Astrocyte of the spinal cord (primary cell): ENCODE results near the gene SLC9A2.

Source experiments
- DNase-seq: peaks from one replicate; pipeline ENCODE4 v3.0.0; 2011; ENCODE audit warnings: low read depth, low spot score
- H3K4me3 ChIP-seq: 2 replicates; pipeline ENCODE4 v1.5.1; 2011; ENCODE audit warnings: low read depth, mild to moderate bottlenecking, low read length, moderate library complexity
- in situ Hi-C: cut with HindIII; loops from 2 replicates; pipeline ENCODE4 v1.10.0; 2017; ENCODE audit warnings: low sequenced_read_pairs
- TF ChIP-seq, protein P1 (sequence below): IDR thresholded peaks from 2 replicates; pipeline ENCODE4 v1.5.1; 2012; ENCODE audit warnings: low read depth, mild to moderate bottlenecking, low read length, inconsistent platforms

SLC9A2 gene

DNA sequence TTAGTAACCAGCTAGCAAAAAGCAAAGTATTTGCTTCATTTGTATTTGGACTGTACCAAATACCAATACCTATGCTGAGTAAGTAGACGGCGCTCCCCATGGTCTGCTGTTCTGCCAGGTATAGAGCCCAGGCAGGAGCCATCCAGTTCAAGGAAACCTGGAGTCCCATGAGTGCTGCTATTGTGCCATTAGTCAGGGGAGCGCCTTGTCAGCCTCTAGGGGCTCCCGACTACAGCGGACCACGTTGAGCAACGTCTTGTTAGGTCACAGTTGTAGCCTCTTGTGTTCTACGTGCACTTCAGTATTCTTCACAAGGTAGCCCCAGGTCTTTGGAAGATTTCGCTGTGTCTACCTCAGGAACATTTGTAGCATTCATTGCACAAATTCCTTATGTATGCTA lies 21.6 kb upstream of the SLC9A2 start:
- in situ Hi-C loops, result no loop called here
- no peak for DNase-seq
- TF ChIP-seq, protein P1, sequence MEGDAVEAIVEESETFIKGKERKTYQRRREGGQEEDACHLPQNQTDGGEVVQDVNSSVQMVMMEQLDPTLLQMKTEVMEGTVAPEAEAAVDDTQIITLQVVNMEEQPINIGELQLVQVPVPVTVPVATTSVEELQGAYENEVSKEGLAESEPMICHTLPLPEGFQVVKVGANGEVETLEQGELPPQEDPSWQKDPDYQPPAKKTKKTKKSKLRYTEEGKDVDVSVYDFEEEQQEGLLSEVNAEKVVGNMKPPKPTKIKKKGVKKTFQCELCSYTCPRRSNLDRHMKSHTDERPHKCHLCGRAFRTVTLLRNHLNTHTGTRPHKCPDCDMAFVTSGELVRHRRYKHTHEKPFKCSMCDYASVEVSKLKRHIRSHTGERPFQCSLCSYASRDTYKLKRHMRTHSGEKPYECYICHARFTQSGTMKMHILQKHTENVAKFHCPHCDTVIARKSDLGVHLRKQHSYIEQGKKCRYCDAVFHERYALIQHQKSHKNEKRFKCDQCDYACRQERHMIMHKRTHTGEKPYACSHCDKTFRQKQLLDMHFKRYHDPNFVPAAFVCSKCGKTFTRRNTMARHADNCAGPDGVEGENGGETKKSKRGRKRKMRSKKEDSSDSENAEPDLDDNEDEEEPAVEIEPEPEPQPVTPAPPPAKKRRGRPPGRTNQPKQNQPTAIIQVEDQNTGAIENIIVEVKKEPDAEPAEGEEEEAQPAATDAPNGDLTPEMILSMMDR, result no peak
- no peak overlapping the region for H3K4me3 ChIP-seq

DNA sequence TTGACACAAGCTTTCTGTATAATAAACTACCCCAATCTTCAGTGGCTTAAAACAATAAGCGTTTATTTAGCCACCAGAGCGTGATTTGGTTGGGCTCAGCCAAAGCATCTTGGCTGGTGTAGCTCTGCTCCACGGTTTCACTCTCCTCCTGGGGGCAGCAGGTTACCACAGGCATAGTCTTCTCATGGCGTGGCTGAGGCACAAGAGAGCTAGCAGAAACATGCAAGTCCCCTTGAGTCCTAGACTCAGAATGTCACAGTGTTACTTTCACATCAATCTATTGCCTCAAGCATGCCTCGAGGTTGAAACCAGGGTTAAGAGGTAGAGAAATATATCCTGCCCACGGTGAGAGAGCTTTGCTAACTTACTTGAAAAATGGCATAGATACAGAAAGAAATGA lies 19.9 kb upstream of the SLC9A2 start:
- no peak for DNase-seq
- H3K4me3 ChIP-seq, result no peak overlapping the region
- in situ Hi-C loops, result no loop called here
- TF ChIP-seq, protein P1, result no peak

DNA sequence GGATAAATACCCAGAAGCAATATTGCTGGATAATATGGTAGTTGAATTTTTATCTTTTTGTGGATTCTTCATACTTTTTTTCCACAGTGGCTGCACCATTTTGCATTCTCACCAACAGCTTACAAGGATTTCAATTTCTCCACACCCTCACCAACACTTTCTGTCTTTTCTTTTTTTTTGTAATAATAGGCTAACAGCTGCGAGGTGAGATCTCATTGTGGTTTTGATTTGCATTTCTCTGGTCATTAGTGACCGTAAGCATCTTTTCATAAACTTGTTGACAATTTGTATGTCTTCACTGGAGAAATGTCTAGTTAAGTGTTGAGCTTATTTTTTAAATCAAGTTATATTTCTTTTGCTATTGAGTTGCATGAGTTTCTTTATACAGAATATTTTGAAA lies 17.6 kb upstream of the SLC9A2 start:
- in situ Hi-C loops, result no loop called here

DNA sequence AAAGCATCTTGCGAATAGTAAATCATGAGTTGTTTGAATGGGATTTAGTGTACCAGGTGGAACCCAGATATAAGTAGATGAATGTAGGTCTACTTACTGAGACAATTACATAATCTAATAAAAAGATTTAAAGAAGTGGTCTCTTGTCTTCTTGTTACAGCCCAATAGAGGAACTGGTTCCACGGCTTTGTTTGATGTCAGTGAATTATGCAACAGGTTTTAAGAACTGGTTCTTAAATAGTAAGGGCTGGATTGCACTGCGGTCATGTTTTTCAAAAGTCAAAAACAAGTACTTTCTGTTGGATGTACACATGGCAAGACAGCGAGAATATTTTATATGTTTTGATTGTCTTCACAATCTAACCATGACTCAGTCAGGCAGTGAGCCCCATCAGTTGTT lies 15.4 kb upstream of the SLC9A2 start:
- no peak for DNase-seq
- no peak overlapping the region for H3K4me3 ChIP-seq
- in situ Hi-C loops, result no loop called here
- TF ChIP-seq, protein P1, result no peak

More for the DNA sequence above, 17.6 kb upstream of the SLC9A2 start:
- DNase-seq, result no peak
- TF ChIP-seq, protein P1, result no peak
- no peak overlapping the region for H3K4me3 ChIP-seq

DNA sequence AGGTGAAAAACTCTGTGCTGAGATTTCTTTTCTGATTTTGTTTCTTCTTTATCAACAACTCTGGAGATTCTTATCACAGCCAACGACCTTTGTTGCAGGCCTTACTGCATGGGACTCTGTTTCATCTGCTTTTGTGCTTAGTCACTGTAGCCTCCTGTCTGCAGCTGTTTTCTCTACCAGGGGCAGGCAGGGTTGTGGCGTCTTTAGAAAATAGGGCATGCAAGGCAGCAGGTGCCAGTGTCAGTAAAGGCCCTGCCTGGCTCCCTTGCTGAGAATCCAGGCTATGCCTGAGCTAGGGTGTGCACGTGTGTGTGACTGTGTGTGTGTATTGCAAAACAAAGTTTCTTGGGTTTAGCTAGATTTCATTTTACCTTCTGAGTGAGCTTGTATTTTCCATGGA lies 14.6 kb upstream of the SLC9A2 start:
- DNase-seq, result no peak
- TF ChIP-seq, protein P1, result no peak
- in situ Hi-C loops, result no loop called here
- H3K4me3 ChIP-seq, result no peak overlapping the region

DNA sequence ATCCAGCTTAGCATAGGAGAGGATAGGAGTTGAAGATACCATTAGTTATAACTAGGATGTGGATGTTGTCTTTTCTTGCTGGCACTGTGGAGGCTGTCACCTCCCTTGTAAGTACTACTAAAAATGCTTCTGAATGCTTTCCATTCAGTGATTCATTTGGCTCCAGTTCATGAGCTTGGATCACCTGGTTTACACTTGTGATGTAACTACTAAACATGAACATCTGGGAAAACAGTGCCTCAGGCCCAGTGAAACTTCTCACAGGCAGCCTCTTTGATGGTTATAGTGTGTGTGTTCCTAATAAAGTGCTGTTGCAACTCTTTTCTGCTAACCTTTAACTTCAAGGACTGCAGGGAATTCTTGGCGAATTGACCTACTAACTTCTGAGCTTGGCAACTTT lies 13.0 kb upstream of the SLC9A2 start:
- no peak overlapping the region for H3K4me3 ChIP-seq
- DNase-seq, result no peak
- in situ Hi-C loops, result no loop called here
- TF ChIP-seq, protein P1, result no peak
